Measurements from ENCODE around the gene CRYGS.

GRCh38 chr3:186540221-186540834 lies 3.9 kb downstream of the CRYGS start:
- peak; percentile 90 to 97 for TF ChIP-seq CTCF (conservative IDR thresholded peaks at IDR 0.05; ENCODE audit: low read depth in 2 of 2)
- no peak for TF ChIP-seq POLR2AphosphoS5 (IDR thresholded peaks at IDR 0.05; ENCODE audit: low read depth)
- TF ChIP-seq, protein P1, sequence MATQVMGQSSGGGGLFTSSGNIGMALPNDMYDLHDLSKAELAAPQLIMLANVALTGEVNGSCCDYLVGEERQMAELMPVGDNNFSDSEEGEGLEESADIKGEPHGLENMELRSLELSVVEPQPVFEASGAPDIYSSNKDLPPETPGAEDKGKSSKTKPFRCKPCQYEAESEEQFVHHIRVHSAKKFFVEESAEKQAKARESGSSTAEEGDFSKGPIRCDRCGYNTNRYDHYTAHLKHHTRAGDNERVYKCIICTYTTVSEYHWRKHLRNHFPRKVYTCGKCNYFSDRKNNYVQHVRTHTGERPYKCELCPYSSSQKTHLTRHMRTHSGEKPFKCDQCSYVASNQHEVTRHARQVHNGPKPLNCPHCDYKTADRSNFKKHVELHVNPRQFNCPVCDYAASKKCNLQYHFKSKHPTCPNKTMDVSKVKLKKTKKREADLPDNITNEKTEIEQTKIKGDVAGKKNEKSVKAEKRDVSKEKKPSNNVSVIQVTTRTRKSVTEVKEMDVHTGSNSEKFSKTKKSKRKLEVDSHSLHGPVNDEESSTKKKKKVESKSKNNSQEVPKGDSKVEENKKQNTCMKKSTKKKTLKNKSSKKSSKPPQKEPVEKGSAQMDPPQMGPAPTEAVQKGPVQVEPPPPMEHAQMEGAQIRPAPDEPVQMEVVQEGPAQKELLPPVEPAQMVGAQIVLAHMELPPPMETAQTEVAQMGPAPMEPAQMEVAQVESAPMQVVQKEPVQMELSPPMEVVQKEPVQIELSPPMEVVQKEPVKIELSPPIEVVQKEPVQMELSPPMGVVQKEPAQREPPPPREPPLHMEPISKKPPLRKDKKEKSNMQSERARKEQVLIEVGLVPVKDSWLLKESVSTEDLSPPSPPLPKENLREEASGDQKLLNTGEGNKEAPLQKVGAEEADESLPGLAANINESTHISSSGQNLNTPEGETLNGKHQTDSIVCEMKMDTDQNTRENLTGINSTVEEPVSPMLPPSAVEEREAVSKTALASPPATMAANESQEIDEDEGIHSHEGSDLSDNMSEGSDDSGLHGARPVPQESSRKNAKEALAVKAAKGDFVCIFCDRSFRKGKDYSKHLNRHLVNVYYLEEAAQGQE (IDR thresholded peaks at IDR 0.05; ENCODE audit: unreplicated experiment) = no peak
- no peak for TF ChIP-seq EZH2 (IDR thresholded peaks at IDR 0.05; ENCODE audit: low read depth, unreplicated experiment)
- no peak for TF ChIP-seq EZH2phosphoT487 (IDR thresholded peaks at IDR 0.05; ENCODE audit: unreplicated experiment)
- TF ChIP-seq JUNB (IDR thresholded peaks at IDR 0.05; ENCODE audit: unreplicated experiment) = no peak
- no peak for TF ChIP-seq ZNF331 (CRISPR knock-in tag; IDR thresholded peaks at IDR 0.05; ENCODE audit: low read depth)
- TF ChIP-seq ETS1 (IDR thresholded peaks at IDR 0.05) = no peak
- TF ChIP-seq CREB1 (CRISPR knock-in tag; IDR thresholded peaks at IDR 0.05; ENCODE audit: low read depth) = no peak
- no peak for TF ChIP-seq ZNF114 (CRISPR knock-in tag; IDR thresholded peaks at IDR 0.05)
- no peak for TF ChIP-seq STAT1 (IDR thresholded peaks at IDR 0.05; ENCODE audit: unreplicated experiment)
- TF ChIP-seq NANOG (IDR thresholded peaks at IDR 0.05; ENCODE audit: borderline replicate concordance) = no peak

All from GM23338 (cell line).